B cell (primary cell): ENCODE data around the gene TNFSF8. TPM values are rescaled to one million over a fixed set of nuclear protein-coding genes. Genes with fewer than 3 reads are reported as not detected.

Experiments
- ATAC-seq: fragments of 200-7000 bp; cut with Tn5 transposase; one replicate; pipeline ENCODE4 v1.10.0; 2021; ENCODE audit warnings: low read depth, mild to moderate bottlenecking, moderate number of reproducible peaks, moderate library complexity
- CTCF ChIA-PET: fragments of 350-600 bp; sonication (Branson Sonifier 250); formaldehyde crosslinking; loops from one replicate; lab custom pipeline; 2021; ENCODE audit warnings: antibody characterized with exemption, inconsistent platforms; lab: Charles Lee
- POLR2A ChIA-PET: fragments of 350-600 bp; sonication (Branson Sonifier 250); formaldehyde crosslinking; loops from one replicate; lab custom pipeline; 2021; ENCODE audit warnings: antibody characterized with exemption; lab: Charles Lee
- DNase-seq: peaks from one replicate; pipeline ENCODE4 v3.0.0; 2013
- H2AFZ ChIP-seq: 2 replicates; pipeline ENCODE4 v1.6.1; 2012; ENCODE audit warnings: mild to moderate bottlenecking, low read depth, low read length; ENCODE audit not compliant: insufficient read depth, poor library complexity, severe bottlenecking
- H3K27ac ChIP-seq, 2 donors: 1 replicate in 1 of 2; 2 replicates in 1 of 2; pipeline ENCODE4 v1.5.1; 2012 to 2013; ENCODE audit warnings: low read length in 2 of 2, mild to moderate bottlenecking in 2 of 2, moderate library complexity in 1 of 2
- H3K27me3 ChIP-seq, 4 experiments: fragments of 200-600 bp in 1 of 4; sonication (generic) in 1 of 4; replicated peaks in 1 of 4; 1 replicate in 2 of 4; 2 replicates in 2 of 4; pipeline versions ENCODE4 v1.6.1 to v1.7.0; 2013 to 2016; ENCODE audit warnings: low read length in 3 of 4, mild to moderate bottlenecking in 2 of 4, mixed read lengths in 1 of 4, moderate library complexity in 1 of 4; ENCODE audit not compliant: insufficient read depth in 4 of 4, control insufficient read depth in 3 of 4; ENCODE audit errors: control extremely low read depth in 1 of 4
- H3K36me3 ChIP-seq, 2 experiments: replicated peaks in 1 of 2; 1 replicate in 1 of 2; 2 replicates in 1 of 2; pipeline versions ENCODE4 v1.6.1 to v1.7.1; 2013; ENCODE audit warnings: low read length in 1 of 2; ENCODE audit not compliant: insufficient read depth in 2 of 2, control insufficient read depth in 1 of 2; ENCODE audit errors: control extremely low read depth in 1 of 2, extremely low read depth in 1 of 2
- H3K4me1 ChIP-seq, 2 donors: fragments of 200-600 bp in 1 of 2; sonication (generic) in 1 of 2; 1 replicate in 1 of 2; 2 replicates in 1 of 2; pipeline versions ENCODE4 v1.5.1 to v1.6.1; 2013 to 2017; ENCODE audit warnings: low read length in 2 of 2; ENCODE audit not compliant: control insufficient read depth in 2 of 2, insufficient read depth in 2 of 2
- H3K4me2 ChIP-seq: replicated peaks from 2 replicates; pipeline ENCODE3; 2012; ENCODE audit warnings: mild to moderate bottlenecking, low read depth, low read length; ENCODE audit not compliant: poor library complexity, severe bottlenecking
- H3K4me3 ChIP-seq, 5 experiments: fragments of 200-600 bp in 1 of 5; sonication (generic) in 1 of 5; 1 replicate in 3 of 5; 2 replicates in 2 of 5; pipeline versions ENCODE4 v1.5.1 to v1.7.0; 2011 to 2016; ENCODE audit warnings: low read length in 4 of 5, mild to moderate bottlenecking in 4 of 5, low read depth in 2 of 5, control low read depth in 1 of 5, moderate library complexity in 1 of 5; ENCODE audit not compliant: insufficient read depth in 1 of 5; ENCODE audit errors: control extremely low read depth in 1 of 5, extremely low read depth in 1 of 5
- H3K79me2 ChIP-seq: fragments of 200-600 bp; sonication (generic); one replicate; pipeline ENCODE4 v1.6.0; 2016; ENCODE audit warnings: low read length; ENCODE audit not compliant: control insufficient read depth, insufficient read depth
- H3K9ac ChIP-seq: fragments of 200-600 bp; sonication (generic); 2 replicates; pipeline ENCODE4 v1.6.1; 2017; ENCODE audit warnings: mild to moderate bottlenecking, low read length, moderate library complexity
- H3K9me3 ChIP-seq, 3 donors: one replicate each; pipeline versions ENCODE4 v1.6.1 to v1.7.1; 2013; ENCODE audit warnings: low read length in 2 of 3; ENCODE audit not compliant: control insufficient read depth in 2 of 3, insufficient read depth in 1 of 3; ENCODE audit errors: control extremely low read depth in 1 of 3
- H4K20me1 ChIP-seq: 2 replicates; pipeline ENCODE4 v1.6.0; 2012; ENCODE audit warnings: mild to moderate bottlenecking, low read length; ENCODE audit not compliant: insufficient read depth, control insufficient read depth, poor library complexity, severe bottlenecking
- H3K27ac Mint-ChIP-seq: one replicate; pipeline ENCODE4 v1.8.0; 2021; ENCODE audit warnings: mixed read lengths
- H3K27me3 Mint-ChIP-seq: one replicate; pipeline ENCODE4 v1.8.0; 2021; ENCODE audit warnings: mixed read lengths
- H3K4me1 Mint-ChIP-seq: one replicate; pipeline ENCODE4 v1.8.0; 2021; ENCODE audit warnings: mixed read lengths
- H3K4me3 Mint-ChIP-seq: one replicate; pipeline ENCODE4 v1.8.0; 2021; ENCODE audit warnings: mixed read lengths
- H3K9me3 Mint-ChIP-seq: one replicate; pipeline ENCODE4 v1.8.0; 2022; ENCODE audit warnings: mixed read lengths; ENCODE audit not compliant: insufficient read depth
- CTCF ChIP-seq: fragments of 200-600 bp; IDR thresholded peaks from one replicate; pipeline ENCODE4 v1.8.0; 2022; ENCODE audit warnings: antibody characterized with exemption, mild to moderate bottlenecking
- EZH2 ChIP-seq: IDR thresholded peaks from 2 replicates; pipeline ENCODE4 v1.6.1; 2012; ENCODE audit warnings: borderline replicate concordance, low read depth, mild to moderate bottlenecking, moderate library complexity, low read length; ENCODE audit not compliant: insufficient read depth, poor library complexity, severe bottlenecking
- WGBS: methylation state at CpG from one replicate; pipeline ENCODE4 v1.1.5; 2013; ENCODE audit warnings: missing lambda C conversion rate; ENCODE audit not compliant: insufficient coverage; 5-methylcytosine and 5-hydroxymethylcytosine counted together
- intact Hi-C: fragments of 100-400 bp; cut with micrococcal nuclease; formaldehyde crosslinking; loops from one replicate; pipeline ENCODE4 v1.10.0; 2022
- polyA plus RNA-seq: library from polyadenylated mRNA; depleted of rRNA; stranded (reverse); fragments of >200 nt; gene quantifications from 2 replicates; pipeline ENCODE4 v1.2.3, GENCODE V29; 2012
- total RNA-seq, 2 donors: library from RNA; stranded (reverse); fragments of 120-200 nt in 1 of 2; gene quantifications; 1 replicate in 1 of 2; 2 replicates in 1 of 2; pipeline versions ENCODE4 v1.2.3 to v1.2.4, GENCODE V29; 2013 to 2022

Gene TNFSF8
- total and polyA plus RNA-seq, 2 donors (not counting 1 experiment from before 2014, with no cell fraction given): 1.6 to 2.6 TPM

- no peaks in the 10 kb centered on the region for H3K79me2 ChIP-seq
- H3K36me3 ChIP-seq: no peaks in the 10 kb centered on the region
- no peaks in the 10 kb centered on the region for H3K9me3 Mint-ChIP-seq
- H3K27ac Mint-ChIP-seq: no peak overlapping the region
- no peaks in the 10 kb centered on the region for H3K9me3 ChIP-seq
- no peak for TF ChIP-seq CTCF
- TF ChIP-seq EZH2: no peak
- no peak overlapping the region for H3K27ac ChIP-seq
- 83% methylated on average over 1 of the region's 2 CpGs for WGBS
- intact Hi-C loops: no loop called here
- no peak overlapping the region for H3K4me3 ChIP-seq
- no peak overlapping the region for H2AFZ ChIP-seq
- peaks cover 4% of the 10 kb centered on the region for H3K27me3 Mint-ChIP-seq
- H4K20me1 ChIP-seq: no peaks in the 10 kb centered on the region
- ChIA-PET CTCF (no interaction called here), POLR2A (no interaction called here)
- H3K4me2 ChIP-seq: no peak overlapping the region
- peaks cover 8% of the 10 kb centered on the region for H3K4me1 Mint-ChIP-seq
- H3K27me3 ChIP-seq: no peaks in the 10 kb centered on the region
- no peak overlapping the region for H3K9ac ChIP-seq
- DNase-seq (no peak), ATAC-seq (no peak)
- H3K4me1 ChIP-seq: peaks cover 5 to 8% of the 10 kb centered on the region in 2 donors
- H3K4me3 Mint-ChIP-seq: no peak overlapping the region
These were observed 11.0 kb upstream of the TNFSF8 start for GRCh38 chr9:114941376-114941775.

GRCh38 chr9:114938687-114939575 lies 8.5 kb upstream of the TNFSF8 start:
- WGBS: no CpG with 5 or more reads among the region's 4 CpGs
- Mint-ChIP-seq H3K27me3 (no peaks in the 10 kb centered on the region), H3K4me3 (no peak overlapping the region), H3K9me3 (no peaks in the 10 kb centered on the region), H3K27ac (no peak overlapping the region), H3K4me1 (peaks cover 8% of the 10 kb centered on the region)
- Histone ChIP-seq H3K4me2 (peak overlapping the region; percentile 29), H3K9ac (no peak overlapping the region), H3K27me3 (no peaks in the 10 kb centered on the region), H3K27ac (no peak overlapping the region), H2AFZ (peak overlapping the region; percentile 38), H4K20me1 (no peaks in the 10 kb centered on the region), H3K9me3 (no peaks in the 10 kb centered on the region), H3K79me2 (no peaks in the 10 kb centered on the region), H3K4me3 (no peak overlapping the region), H3K36me3 (no peaks in the 10 kb centered on the region), H3K4me1 (peaks cover 5 to 8% of the 10 kb centered on the region in 2 donors)
- CTCF ChIA-PET: interaction anchor here (0.6 kb wide), 1 partner anchor 278 kb away, joined by 3 read pairs; no protein-coding TSS in a partner anchor
- TF ChIP-seq EZH2: no peak
- TF ChIP-seq CTCF: no peak
- intact Hi-C loops: no loop called here
- ATAC-seq (no peak), DNase-seq (no peak)
- POLR2A ChIA-PET: interaction anchor here (1.0 kb wide), 2 partner anchors 10 to 30 kb away, joined by 3 read pairs; no protein-coding TSS in a partner anchor
